Mammary epithelial cell (primary cell): ENCODE data around the gene PAK4.

Experiments used
- CTCF ChIP-seq, 2 donors: IDR thresholded peaks in 1 of 2; conservative IDR thresholded peaks in 1 of 2; 2 replicates each; pipeline ENCODE4 v1.5.1; 2011 to 2012; ENCODE audit warnings: inconsistent platforms in 2 of 2, low read length in 2 of 2, mild to moderate bottlenecking in 2 of 2, control low read depth in 1 of 2, low read depth in 1 of 2; ENCODE audit not compliant: insufficient read depth in 1 of 2; ENCODE audit errors: extremely low read depth in 1 of 2
- EZH2 ChIP-seq: IDR thresholded peaks from 2 replicates; pipeline ENCODE4 v1.6.1; 2012; ENCODE audit warnings: low read length, inconsistent platforms, borderline replicate concordance

DNA sequence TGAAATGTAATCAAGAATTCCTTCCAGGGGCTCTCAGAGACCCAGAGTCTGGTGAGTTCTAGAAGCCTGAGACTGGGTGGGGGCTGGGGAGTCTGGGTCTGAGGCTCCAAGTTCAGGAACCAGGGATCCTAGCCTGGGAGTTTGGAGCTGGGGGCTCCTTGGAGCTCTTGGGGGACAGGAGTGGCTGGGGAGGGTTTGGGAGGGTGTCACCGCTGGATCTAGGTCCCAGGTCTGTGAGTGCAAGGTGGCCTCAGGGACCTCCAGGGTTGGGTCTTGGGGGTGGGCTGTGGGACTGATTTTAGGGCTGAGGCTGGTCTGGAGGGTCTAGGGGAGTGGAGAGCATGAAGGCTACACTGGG lies 77.4 kb downstream of the PAK4 start:
- TF ChIP-seq CTCF (conservative IDR thresholded peaks at IDR 0.05 in 1 of 2, IDR thresholded peaks at IDR 0.05 in 1 of 2; ENCODE audit: extremely low read depth in 1 of 2, insufficient read depth in 1 of 2, low read depth in 1 of 2, low read length in 2 of 2) (no peak), EZH2 (no peak)
